Bronchial epithelial cell (primary cell): ENCODE data around the gene UBE2G1. TPM values are rescaled to one million over a fixed set of nuclear protein-coding genes. Genes with fewer than 3 reads are reported as not detected.
A peak's percentile ranks its signal among the peaks of the same experiment; 100 is the strongest.
"Not testable (repeated sequence)": the region's sequence is repeated elsewhere in the genome, so short reads cannot be mapped to it uniquely, and the experiment has no call there.

Source experiments
- DNase-seq: peaks from one replicate; pipeline ENCODE4 v3.0.0-alpha.2; 2010; ENCODE audit warnings: low read depth
- FAIRE-seq: peaks from 2 replicates; lab custom pipeline; 2011; peaks lifted over from hg19 to GRCh38; lab: Jason Lieb, UNC
- H3K27me3 ChIP-seq: 2 replicates; pipeline ENCODE4 v1.5.1; 2011; ENCODE audit warnings: low read length; ENCODE audit not compliant: control insufficient read depth, insufficient read depth
- H3K36me3 ChIP-seq: 2 replicates; pipeline ENCODE4 v1.5.1; 2011; ENCODE audit warnings: low read length; ENCODE audit not compliant: control insufficient read depth, insufficient read depth
- H3K4me3 ChIP-seq: 2 replicates; pipeline ENCODE4 v1.5.1; 2011; ENCODE audit warnings: mild to moderate bottlenecking, low read depth, low read length, control low read depth
- CTCF ChIP-seq: IDR thresholded peaks from 2 replicates; pipeline ENCODE4 v1.5.1; 2011; ENCODE audit warnings: mild to moderate bottlenecking, moderate library complexity, low read length, control low read depth, inconsistent platforms; ENCODE audit not compliant: insufficient read depth, severe bottlenecking
- total RNA-seq: library from RNA; depleted of rRNA; stranded (reverse); fragments of >200 nt; gene quantifications from 2 replicates; pipeline ENCODE4 v1.2.1, GENCODE V29; 2014

Gene UBE2G1
- total RNA-seq, 1 donor from 2014 or later = 39.2 TPM

DNA sequence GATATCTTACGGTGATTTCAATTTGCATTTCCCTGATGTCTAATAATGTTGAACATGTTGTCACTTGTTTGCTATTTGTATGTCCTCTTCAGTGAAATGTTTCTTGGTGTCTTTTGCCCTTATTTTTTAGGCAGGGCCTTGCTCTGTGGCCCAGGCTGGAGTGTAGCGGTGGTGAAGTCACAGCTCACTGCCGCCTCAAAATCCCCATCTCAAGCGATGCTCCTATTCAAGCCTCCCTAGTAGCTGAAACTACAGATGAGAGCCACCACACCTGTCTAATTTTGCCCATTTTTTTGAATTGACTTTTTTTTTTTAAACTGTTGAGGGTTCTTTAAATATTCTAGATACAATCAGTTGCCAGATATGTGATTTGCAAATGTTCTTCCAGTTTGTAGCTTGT, 8.3 kb downstream of the UBE2G1 start:
- Histone ChIP-seq H3K27me3 (no peaks in the 10 kb centered on the region), H3K36me3 (peaks cover 1% of the 10 kb centered on the region), H3K4me3 (no peak overlapping the region)
- DNase-seq (peak; percentile 66), FAIRE-seq (no peak)
- TF ChIP-seq CTCF = no peak

DNA sequence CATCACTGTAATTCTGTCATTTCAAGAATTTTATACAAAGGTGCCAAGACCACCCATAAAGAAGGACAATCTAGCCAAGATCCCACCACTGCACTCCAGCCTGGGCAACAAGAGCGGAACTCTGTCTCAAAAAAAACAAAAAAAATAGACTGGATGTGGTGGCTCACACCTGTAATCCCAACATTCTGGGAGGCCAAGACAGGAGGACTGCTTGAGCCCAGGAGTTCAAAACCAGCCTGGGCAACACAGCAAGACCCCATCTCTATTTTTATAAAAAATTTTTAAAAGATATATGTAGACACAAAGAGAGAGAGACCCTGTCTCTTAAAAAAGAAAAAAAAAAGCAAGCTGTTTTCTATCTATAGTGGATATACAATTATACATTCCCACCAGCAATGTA, 8.8 kb downstream of the UBE2G1 start:
- H3K36me3 ChIP-seq = peaks cover 1% of the 10 kb centered on the region
- no peak for FAIRE-seq
- H3K27me3 ChIP-seq = no peaks in the 10 kb centered on the region
- no peak overlapping the region for H3K4me3 ChIP-seq
- DNase-seq = no peak
- TF ChIP-seq CTCF = no peak

DNA sequence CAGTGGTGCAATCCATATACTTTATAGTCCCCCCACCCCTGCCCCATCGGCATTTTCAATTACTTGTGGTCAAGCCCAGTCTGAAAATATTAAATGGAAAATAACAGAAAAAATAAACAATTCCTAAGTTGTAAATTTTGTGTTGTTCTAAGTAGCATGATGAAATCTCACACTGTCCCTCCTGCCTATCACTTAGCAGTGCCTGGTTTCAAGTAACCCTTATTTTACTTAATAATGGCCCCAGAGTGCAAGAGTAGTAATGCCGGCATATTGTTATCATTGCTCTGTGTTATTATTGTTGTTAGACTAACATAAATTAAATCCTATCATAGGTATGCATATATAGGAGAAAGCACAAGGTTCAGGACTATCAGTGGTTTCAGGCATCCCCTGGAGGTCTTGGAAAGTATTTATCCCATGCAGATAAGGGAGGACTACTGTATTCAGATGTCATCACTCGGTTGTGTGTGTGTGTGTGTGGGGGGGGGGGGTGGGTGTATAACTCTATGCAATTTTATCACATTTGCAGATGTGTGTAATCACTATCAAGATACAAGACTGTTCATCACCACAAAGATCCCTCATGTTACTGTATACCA, 9.3 kb downstream of the UBE2G1 start:
- H3K4me3 ChIP-seq = no peak overlapping the region
- H3K27me3 ChIP-seq = no peaks in the 10 kb centered on the region
- no peak for DNase-seq
- H3K36me3 ChIP-seq = no peaks in the 10 kb centered on the region
- no peak for TF ChIP-seq CTCF
- FAIRE-seq = no peak

- Histone ChIP-seq H3K36me3 (no peaks in the 10 kb centered on the region), H3K4me3 (no peak overlapping the region), H3K27me3 (no peaks in the 10 kb centered on the region)
- FAIRE-seq = no peak
- DNase-seq = no peak
- no peak for TF ChIP-seq CTCF
These were observed 11.5 kb downstream of the UBE2G1 start for GRCh38 chr17:4354862-4355514.

- TF ChIP-seq CTCF = no peak
- no peak overlapping the region for H3K4me3 ChIP-seq
- no peak for DNase-seq
- no peak for FAIRE-seq
- no peaks in the 10 kb centered on the region for H3K36me3 ChIP-seq
- no peaks in the 10 kb centered on the region for H3K27me3 ChIP-seq
These were observed 12.3 kb downstream of the UBE2G1 start for GRCh38 chr17:4354206-4354605.

GRCh38 chr17:4350214-4350613, 16.3 kb downstream of the UBE2G1 start:
- H3K4me3 ChIP-seq, H3K27me3 ChIP-seq, FAIRE-seq, DNase-seq, H3K36me3 ChIP-seq: not testable (repeated sequence)
